ENCODE results near the gene FLYWCH1. TPM values are rescaled to one million over a fixed set of nuclear protein-coding genes. Genes with fewer than 3 reads are reported as not detected.

Gene FLYWCH1
- total and polyA plus RNA-seq, 2 donors (not counting 3 experiments of a cell fraction or from before 2014, with no cell fraction given) = 32.0 to 51.2 TPM

- FAIRE-seq (no peak), DNase-seq (ENCODE audit: low read depth, low spot score) (no peak)
- TF ChIP-seq POLR2AphosphoS5 (IDR thresholded peaks at IDR 0.05; ENCODE audit: insufficient read depth, low read depth, low read length) = no peak
- no peak for TF ChIP-seq GATA2 (IDR thresholded peaks at IDR 0.05; ENCODE audit: insufficient read depth, insufficient read length, low read depth, low read length)
- no peak for TF ChIP-seq EZH2 (IDR thresholded peaks at IDR 0.05; ENCODE audit: borderline replicate concordance, low read depth, low read length, severe bottlenecking)
- no peak for TF ChIP-seq MAX (IDR thresholded peaks at IDR 0.05; ENCODE audit: insufficient read depth, insufficient read length)
- no peaks in the 10 kb centered on the region for H3K79me2 ChIP-seq (ENCODE audit: control insufficient read depth, insufficient read depth, low read length)
- BruUV-seq (replicated peaks) = no TSS peak
- H3K9me1 ChIP-seq (replicated peaks; ENCODE audit: control insufficient read depth, extremely low read depth, insufficient read depth, low read length) = no peaks in the 10 kb centered on the region
- dilution Hi-C loops (cut with MboI; ENCODE audit: extremely low pct_ligation_motif_present, low sequenced_read_pairs) = no loop called here
- no peak overlapping the region for H3K4me2 ChIP-seq (ENCODE audit: insufficient read depth, low read length)
- CTCF ChIA-PET = interaction anchor here (0.9 to 1.0 kb wide), 3 partner anchors 9 to 40 kb away, joined by 3 to 4 read pairs (median 3); no protein-coding TSS in a partner anchor
- H3K27me3 ChIP-seq (ENCODE audit: control insufficient read depth in 2 of 2, insufficient read depth in 2 of 2, low read length in 2 of 2) = peaks cover 0 to 5% of the 10 kb centered on the region in 2 experiments
- H3K4me3 ChIP-seq (replicated peaks in 1 of 3; ENCODE audit: insufficient read depth in 1 of 3, low read depth in 1 of 3, low read length in 3 of 3) = no peak overlapping the region
- no peak overlapping the region for H3K27ac ChIP-seq (ENCODE audit: insufficient read depth, low read depth, low read length)
- no peaks in the 10 kb centered on the region for H3K36me3 ChIP-seq (ENCODE audit: control insufficient read depth in 2 of 2, extremely low read depth in 1 of 2, insufficient read depth in 2 of 2, low read length in 2 of 2)
- no peaks in the 10 kb centered on the region for H4K20me1 ChIP-seq (replicated peaks; ENCODE audit: control insufficient read depth, extremely low read depth, insufficient read depth, low read length)
- no peaks in the 10 kb centered on the region for H3K4me1 ChIP-seq (ENCODE audit: control insufficient read depth, extremely low read depth, insufficient read depth, low read length)
- POLR2A ChIA-PET = no interaction called here
- H3K9ac ChIP-seq (replicated peaks; ENCODE audit: extremely low read depth, insufficient read depth, low read length) = no peak overlapping the region
- no peak overlapping the region for H2AFZ ChIP-seq (ENCODE audit: low read depth, low read length)
- intact Hi-C loops (cut with micrococcal nuclease) = no loop called here
- no peaks in the 10 kb centered on the region for H3K9me3 ChIP-seq (replicated peaks; ENCODE audit: control insufficient read depth, insufficient read depth, low read length)
Observed at GRCh38 chr16:2991566-2992261, 80.0 kb downstream of the FLYWCH1 start.

GRCh38 chr16:2992383-2993081 is 80.8 kb downstream of the FLYWCH1 start:
- BruUV-seq (replicated peaks) = no TSS peak
- DNase-seq (ENCODE audit: low read depth, low spot score) (no peak), FAIRE-seq (no peak)
- Histone ChIP-seq H3K27ac (ENCODE audit: insufficient read depth, low read depth, low read length) (no peak overlapping the region), H3K9ac (replicated peaks; ENCODE audit: extremely low read depth, insufficient read depth, low read length) (no peak overlapping the region), H3K27me3 (ENCODE audit: control insufficient read depth in 2 of 2, insufficient read depth in 2 of 2, low read length in 2 of 2) (peaks cover 0 to 5% of the 10 kb centered on the region in 2 experiments), H3K4me2 (ENCODE audit: insufficient read depth, low read length) (no peak overlapping the region), H3K36me3 (ENCODE audit: control insufficient read depth in 2 of 2, extremely low read depth in 1 of 2, insufficient read depth in 2 of 2, low read length in 2 of 2) (no peaks in the 10 kb centered on the region), H3K9me1 (replicated peaks; ENCODE audit: control insufficient read depth, extremely low read depth, insufficient read depth, low read length) (no peaks in the 10 kb centered on the region), H4K20me1 (replicated peaks; ENCODE audit: control insufficient read depth, extremely low read depth, insufficient read depth, low read length) (no peaks in the 10 kb centered on the region), H3K4me3 (replicated peaks in 1 of 3; ENCODE audit: insufficient read depth in 1 of 3, low read depth in 1 of 3, low read length in 3 of 3) (no peak overlapping the region), H2AFZ (ENCODE audit: low read depth, low read length) (no peak overlapping the region), H3K79me2 (ENCODE audit: control insufficient read depth, insufficient read depth, low read length) (no peaks in the 10 kb centered on the region), H3K4me1 (ENCODE audit: control insufficient read depth, extremely low read depth, insufficient read depth, low read length) (no peaks in the 10 kb centered on the region), H3K9me3 (replicated peaks; ENCODE audit: control insufficient read depth, insufficient read depth, low read length) (no peaks in the 10 kb centered on the region)
- dilution Hi-C loops (cut with MboI; ENCODE audit: extremely low pct_ligation_motif_present, low sequenced_read_pairs) = no loop called here
- ChIA-PET CTCF (interaction anchor here (0.9 to 1.0 kb wide), 3 partner anchors 10 to 39 kb away, joined by 3 to 4 read pairs (median 3); no protein-coding TSS in a partner anchor), POLR2A (no interaction called here)
- intact Hi-C loops (cut with micrococcal nuclease) = no loop called here
- TF ChIP-seq MYC (IDR thresholded peaks at IDR 0.05; ENCODE audit: low read depth, low read length) = no peak

Measured in endothelial cell of umbilical vein (primary cell).